Measurements from ENCODE around the gene FANK1.

- no peak for TF ChIP-seq CREB1 (IDR thresholded peaks at IDR 0.05; ENCODE audit: low read depth)
- no peak for TF ChIP-seq YY1 (IDR thresholded peaks at IDR 0.05; ENCODE audit: low read depth)
- TF ChIP-seq EP300 (IDR thresholded peaks at IDR 0.05; ENCODE audit: borderline replicate concordance), result no peak
- TF ChIP-seq TEAD4 (IDR thresholded peaks at IDR 0.05), result no peak
- TF ChIP-seq RAD21 (IDR thresholded peaks at IDR 0.05; ENCODE audit: low read depth), result no peak
- no peak for TF ChIP-seq TAF1 (IDR thresholded peaks at IDR 0.05; ENCODE audit: low read depth)
- TF ChIP-seq FOXM1 (IDR thresholded peaks at IDR 0.05; ENCODE audit: borderline replicate concordance, low read depth), result no peak
- no peak for TF ChIP-seq REST (IDR thresholded peaks at IDR 0.05; ENCODE audit: low read depth)
- TF ChIP-seq EGR1 (IDR thresholded peaks at IDR 0.05), result no peak
- TF ChIP-seq NFIC (IDR thresholded peaks at IDR 0.05), result no peak
- TF ChIP-seq USF1 (IDR thresholded peaks at IDR 0.05), result no peak
- TF ChIP-seq MAX (IDR thresholded peaks at IDR 0.05), result no peak
- TF ChIP-seq TCF12 (IDR thresholded peaks at IDR 0.05; ENCODE audit: low read depth), result no peak
- TF ChIP-seq CEBPB (IDR thresholded peaks at IDR 0.05), result no peak
Measured at GRCh38 chr10:125929618-125930017, 33.3 kb downstream of the FANK1 start.

Measured in Ishikawa (cell line).